Measurements from ENCODE around the gene CIDEC.
"Not testable (repeated sequence)": the region's sequence is repeated elsewhere in the genome, so short reads cannot be mapped to it uniquely, and the experiment has no call there.

CIDEC gene

GRCh38 chr3:9872067-9872466, 8.0 kb downstream of the CIDEC start:
- DNase-seq: not testable (repeated sequence)

- DNase-seq: no peak
Observed at GRCh38 chr3:9870978-9871377, 9.1 kb downstream of the CIDEC start.

GRCh38 chr3:9869955-9870354, 10.1 kb downstream of the CIDEC start:
- DNase-seq: no peak

DNA sequence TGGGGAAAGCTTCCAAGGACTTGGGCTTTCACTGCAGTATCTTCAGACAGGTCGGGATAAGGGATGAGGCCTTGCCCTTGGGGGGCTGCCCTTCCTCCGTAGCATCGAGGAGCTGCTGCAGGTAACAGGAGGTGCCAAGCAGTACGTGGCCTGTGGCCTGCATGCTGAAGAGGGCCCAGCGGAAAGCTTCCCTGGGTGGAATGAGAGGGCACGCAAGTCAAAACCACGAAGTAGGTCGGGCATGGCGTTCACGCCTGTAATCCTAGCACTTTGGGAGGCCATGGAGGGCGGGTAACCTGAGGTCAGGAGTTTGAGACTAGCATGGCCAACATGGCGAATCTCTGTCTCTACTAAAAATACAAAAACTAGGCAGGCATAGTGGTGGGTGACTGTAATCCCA, 12.9 kb downstream of the CIDEC start:
- DNase-seq: no peak

DNA sequence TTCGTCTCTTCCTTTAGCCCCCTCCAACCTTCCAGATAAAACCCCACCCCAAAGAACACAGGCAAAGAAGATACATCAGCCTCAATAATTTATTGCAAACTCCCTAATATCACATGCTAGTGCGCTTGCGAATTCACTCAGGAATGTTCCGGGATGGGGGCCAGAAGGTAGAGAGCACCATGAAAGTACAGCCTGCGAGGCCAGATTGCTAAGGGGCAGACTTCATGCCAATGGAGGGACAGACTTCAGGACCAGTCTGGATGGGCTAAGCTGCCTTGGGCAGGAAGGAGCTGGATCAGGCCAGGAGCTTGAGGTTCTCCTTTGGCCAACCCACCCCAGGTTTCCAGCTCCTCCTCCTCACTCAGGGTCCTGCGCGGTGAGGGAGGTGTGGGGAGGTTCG, 13.4 kb downstream of the CIDEC start:
- DNase-seq: no peak

DNA sequence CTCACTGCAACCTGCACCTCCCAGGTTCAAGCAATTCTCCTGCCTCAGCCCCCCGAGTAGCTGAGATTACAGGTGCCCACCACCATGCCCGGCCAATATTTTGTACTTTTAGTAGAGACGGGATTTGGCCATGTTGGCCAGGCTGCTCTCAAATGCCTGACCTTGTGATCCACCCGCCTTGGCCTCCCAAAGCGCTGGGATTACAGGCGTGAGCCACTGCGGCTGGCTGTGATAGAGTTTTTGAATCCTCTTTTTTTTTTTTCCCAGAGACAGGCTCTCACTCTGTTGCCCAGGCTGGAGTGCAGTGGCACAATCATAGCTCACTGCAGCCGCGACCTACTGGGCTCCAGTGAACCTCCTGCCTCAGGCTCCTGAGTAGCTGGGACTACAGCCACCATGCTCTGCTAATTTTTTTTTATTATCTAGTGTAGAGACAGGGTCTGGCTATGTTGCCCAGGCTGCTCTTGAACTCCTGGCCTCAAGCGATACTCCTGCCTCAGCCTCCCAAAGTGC, 14.9 kb downstream of the CIDEC start:
- DNase-seq: not testable (repeated sequence)

DNA sequence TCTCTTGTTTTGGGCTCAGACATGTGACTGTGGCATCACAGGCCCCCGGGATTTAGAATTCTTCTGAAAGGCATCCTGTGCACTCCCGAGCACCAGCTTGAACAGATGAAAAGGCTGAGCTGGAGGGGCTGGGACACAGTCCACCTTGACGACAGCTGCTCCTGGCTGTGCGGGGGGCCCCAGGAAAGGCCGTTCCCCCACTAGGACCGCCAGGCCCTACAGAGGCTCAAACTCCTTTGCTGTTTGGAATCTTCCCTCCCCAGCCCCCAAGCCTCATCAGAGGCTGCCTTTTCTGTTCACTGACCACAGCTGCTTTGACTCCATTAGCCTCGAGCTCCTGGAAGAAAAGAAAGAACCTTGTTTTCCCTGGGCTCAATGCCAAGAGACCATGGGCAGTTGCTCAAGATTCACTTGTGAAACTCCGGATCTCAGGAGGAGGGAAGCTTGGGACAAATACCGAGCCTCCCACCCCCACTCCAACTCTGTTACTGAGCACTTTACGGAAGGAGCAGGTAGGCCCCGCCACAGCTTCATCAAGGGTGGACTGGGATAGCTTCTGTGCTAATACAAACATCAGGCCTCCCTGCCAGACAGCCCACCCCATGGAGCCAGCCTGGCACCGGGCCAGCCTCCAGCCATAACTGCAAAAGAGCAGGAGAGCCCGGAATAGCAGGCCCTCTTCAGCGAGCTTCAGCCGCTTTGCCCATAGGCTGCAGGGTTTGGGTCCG, 15.7 kb downstream of the CIDEC start:
- DNase-seq: no peak

GRCh38 chr3:9863058-9863772, 16.8 kb downstream of the CIDEC start:
- DNase-seq: no peak

DNA sequence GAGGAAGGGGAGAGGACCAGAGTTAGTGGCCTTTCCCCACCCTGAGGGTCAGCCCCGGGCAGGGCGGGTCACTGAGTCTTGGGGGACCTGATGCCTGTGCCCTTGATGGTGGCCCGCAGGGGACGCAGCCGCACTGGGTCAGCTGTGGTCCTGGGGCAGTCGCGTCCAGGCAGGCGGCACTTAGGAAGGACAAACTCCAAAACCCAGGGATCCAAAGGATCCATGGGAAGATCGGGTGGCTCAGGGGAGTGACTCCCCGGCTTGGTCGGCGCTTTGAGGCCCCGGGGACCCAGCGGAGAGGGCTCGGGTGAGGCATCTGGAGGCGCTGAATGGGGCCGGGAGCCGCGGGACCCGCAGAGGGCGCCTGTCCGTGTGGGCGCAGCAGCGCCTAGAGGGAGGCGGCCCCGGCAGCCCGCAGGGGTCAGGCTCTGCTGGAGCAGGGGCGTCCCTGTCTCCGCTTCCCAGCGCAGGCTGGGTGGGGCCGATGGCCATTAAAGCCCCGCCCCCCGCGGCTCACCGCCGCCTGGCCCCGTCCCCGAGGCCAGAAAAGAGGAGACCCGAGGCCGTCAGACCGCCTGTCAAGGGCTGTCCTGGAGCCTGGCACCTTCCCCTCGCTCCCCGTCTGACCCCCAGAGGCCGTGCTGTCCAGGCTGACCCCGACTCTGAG, 17.5 kb downstream of the CIDEC start:
- DNase-seq: no peak

GRCh38 chr3:9861626-9862130, 18.4 kb downstream of the CIDEC start:
- DNase-seq: no peak

DNA sequence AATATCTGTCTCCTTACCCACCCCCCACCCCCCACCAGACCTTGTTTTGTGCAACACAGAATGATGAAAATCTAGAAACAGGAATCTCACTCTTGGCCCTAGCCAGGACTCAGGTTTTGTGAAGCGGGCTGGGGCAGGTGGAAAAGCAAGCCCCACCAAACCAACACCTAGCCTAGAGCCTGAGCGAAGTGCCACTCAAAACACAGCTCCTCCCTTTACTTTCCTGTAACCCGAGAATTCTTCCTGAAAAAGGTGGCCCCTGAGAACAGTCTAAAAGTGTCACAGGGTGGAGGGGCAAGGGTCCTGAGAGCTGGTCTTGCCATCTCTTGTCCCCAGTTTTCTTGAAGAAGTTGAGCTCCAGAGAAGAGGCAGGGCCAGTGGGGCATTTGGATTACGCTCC, 18.9 kb downstream of the CIDEC start:
- DNase-seq: no peak

DNA sequence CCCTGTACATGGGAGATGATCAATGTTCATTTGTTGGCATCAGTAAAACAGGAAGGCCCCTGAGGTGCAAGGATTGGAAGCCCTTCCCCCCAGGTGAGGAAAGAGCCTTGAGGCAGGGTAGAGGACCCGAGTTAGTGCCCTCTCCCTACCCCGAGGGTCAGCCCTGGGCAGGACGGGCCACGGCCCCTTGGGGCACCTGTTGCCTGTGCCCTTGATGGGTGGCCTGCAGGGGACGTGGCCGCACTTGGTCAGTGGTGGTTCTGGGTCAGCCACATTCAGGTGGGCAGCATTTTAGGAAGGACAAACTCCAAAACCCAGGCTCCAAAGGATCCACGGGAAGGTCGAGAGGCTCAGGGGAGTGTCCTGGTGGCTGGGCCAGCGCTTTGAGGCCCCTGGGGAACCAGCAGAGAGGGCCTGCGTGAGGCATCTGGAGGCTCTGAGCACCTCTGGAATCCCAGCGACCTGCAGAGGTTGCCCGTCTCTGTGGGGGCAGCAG, 20.5 kb downstream of the CIDEC start:
- no peak for DNase-seq

DNA sequence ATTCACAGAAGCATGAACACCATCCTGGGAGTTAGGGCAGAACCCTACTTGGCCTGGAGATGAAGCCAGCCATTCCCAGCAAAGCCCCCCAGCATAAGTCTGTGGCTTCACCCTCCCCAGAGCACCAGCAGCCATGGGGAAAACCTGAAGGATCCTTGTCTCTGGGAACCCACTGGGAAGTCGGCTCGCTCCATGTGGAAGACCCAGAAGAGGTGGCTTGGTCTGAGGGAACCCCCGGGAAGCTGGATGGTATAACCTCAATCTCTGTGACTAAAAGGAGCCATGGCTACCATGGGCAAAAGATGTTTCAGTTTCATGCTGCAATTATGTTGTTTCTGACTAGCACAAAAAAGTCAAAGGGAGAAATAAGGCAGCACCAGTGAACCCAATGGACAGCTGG, 24.5 kb downstream of the CIDEC start:
- no peak for DNase-seq

DNA sequence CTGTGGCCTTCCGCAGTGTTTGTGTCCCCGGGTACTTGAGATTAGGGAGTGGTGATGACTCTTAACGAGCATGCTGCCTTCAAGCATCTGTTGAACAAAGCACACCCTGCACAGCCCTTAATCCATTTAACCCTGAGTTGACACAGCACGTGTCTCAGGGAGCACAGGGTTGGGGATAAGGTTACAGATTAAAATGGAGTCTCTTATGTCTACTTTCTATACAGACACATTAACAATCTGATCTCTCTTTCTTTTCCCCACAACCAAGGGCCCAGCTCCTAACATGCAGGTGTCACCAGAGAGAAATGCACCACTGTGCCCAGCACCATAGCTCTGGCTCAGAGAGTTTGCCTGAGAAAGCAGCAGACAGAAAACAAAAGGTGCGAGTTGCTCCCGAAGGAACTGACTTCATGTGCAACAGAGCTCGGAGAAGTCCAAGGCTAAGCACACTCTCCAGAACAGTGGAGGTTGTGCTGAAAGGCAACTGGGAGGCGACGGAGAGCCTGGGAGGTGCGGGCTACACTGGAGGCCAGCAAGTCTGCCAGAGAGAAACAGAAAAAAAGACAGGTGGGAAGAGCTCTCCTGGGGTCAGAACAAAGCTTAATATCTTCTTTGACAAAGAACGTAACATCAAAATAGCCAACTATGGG, 25.6 kb downstream of the CIDEC start:
- DNase-seq: not testable (repeated sequence)

DNA sequence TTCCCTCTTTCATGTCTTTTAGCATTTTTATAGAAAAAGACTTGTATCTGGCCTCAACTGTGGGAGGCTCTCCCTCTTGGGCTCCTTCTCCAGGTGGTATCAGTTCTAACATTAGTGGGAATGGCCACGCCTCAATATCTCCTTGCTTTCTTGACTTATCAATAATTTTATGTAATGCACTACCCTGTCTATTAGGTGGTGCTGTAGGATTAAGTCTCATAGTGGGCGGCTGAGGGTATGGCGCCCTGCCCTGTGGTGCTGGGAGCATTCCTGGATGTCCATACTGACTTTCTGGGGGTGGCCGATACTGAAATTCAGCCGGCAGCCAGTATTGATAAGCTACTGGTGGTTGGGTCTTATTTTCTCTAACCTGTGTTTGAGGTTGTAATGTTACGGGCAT, 27.5 kb downstream of the CIDEC start:
- DNase-seq: no peak

- DNase-seq: not testable (repeated sequence)
Observed at GRCh38 chr3:9851926-9852325, 28.1 kb downstream of the CIDEC start.

GRCh38 chr3:9851383-9851782, 28.7 kb downstream of the CIDEC start:
- not testable (repeated sequence) for DNase-seq

DNA sequence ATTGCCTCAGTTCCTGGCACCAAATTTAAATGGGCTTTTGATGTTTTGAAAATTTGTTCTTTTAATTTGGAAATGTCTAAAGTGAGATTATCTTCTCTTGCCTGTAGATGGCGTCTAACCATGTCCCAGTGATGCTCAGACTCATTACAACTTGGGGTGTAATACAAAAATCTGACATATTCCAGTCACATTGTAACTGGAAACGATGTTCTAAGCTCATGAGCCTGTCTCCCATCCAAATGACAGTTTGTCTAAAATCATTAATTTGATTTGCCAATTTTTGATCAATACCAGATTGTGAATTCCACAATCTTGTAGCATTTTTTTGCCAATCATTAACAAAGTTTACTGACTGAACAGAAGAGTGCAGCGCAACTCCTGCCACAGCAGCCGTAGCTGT, 31.2 kb downstream of the CIDEC start:
- not testable (repeated sequence) for DNase-seq

DNA sequence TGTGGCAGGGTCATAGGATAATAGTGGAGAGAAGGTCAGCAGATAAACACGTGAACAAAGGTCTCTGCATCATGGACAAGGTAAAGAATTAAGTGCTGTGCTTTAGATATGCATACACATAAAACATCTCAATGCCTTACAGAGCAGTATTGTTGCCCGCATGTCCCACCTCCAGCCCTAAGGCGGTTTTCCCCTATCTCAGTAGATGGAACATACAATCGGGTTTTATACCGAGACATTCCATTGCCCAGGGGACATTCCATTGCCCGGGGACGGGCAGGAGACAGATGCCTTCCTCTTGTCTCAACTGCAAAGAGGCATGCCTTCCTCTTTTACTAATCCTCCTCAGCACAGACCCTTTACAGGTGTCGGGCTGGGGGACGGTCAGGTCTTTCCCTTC, 32.2 kb downstream of the CIDEC start:
- not testable (repeated sequence) for DNase-seq

DNA sequence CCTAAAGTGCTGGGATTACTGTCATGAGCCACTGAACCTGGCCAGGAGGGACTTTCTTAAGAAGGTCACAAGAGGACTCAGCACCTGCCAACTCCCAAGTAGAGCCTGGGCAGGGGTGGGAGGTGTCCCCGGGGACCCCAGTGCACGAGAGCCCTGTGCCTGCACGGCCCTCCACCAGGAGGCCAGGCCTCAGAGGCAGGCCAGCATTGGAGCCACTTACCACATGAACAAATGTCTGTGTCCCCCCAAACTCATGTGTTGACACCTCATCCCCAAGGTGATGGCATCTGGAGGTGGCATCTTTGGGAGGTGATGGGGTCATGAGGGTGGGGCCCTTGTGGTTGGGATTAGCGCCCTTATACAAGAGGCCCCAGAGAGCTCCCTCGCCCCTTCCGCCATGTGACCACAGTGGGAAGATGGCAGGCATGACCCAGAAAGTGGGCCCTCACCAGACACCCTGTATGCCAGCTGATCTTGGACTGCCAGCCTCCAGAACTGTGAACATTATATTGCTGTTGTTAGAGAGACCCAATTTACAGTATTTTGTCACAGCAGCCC, 33.0 kb downstream of the CIDEC start:
- DNase-seq: no peak

DNA sequence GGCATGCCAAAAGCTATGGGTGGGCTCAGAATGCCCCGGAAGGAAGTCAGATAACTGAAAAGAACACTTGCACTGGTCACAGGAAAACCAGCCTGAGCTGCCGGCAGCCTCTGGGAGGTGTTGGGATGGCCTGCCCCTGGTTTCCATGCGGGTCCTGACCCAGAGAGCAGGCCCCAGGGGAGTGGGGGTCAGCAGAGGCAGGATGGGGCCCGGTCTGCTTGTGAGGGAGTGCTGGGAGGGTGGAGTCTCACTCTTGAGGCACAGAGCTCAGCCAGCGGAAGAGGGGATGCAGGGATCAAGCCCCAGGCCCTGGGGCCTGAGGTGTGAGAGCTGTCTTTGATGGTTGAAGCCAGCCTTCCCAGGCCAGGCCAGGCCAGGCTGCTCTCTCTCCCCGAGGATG, 33.8 kb downstream of the CIDEC start:
- no peak for DNase-seq

- peak; percentile 84 for DNase-seq
Observed at GRCh38 chr3:9843715-9844438, 36.2 kb downstream of the CIDEC start, which contains the start of gene RPUSD3. TSS of gene RPUSD3 (minus strand) at chr3:9844008. CDS start at chr3:9843990, 18 bp downstream.

All from NCI-H526 treated with DMSO at 0.1 percent for 48 hours (cell line).